ENCODE results near the gene THSD7B. TPM values are rescaled to one million over a fixed set of nuclear protein-coding genes. Genes with fewer than 3 reads are reported as not detected.

The THSD7B gene
- total RNA-seq, 1 donor from 2014 or later: not detected

DNA sequence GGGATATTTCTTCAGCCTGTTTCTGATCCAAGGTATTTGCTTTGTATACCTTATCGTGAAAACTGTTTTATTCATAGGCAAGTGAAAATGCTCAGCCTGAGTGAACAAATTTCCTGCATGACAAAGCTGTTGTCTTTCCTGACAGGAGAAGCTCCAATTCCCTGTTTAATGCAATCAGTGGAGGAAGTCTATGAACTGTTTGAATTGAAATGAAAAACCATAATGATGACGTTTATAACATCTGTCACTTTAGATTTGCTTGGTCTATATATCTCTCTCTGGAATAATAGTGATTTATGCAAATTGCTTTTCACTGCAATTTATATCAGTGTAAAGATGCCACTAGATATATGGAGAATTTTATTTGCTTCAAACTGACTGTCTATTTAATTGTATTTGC is 959.6 kb downstream of the THSD7B start:
- H3K27ac Mint-ChIP-seq: no peak overlapping the region
- TF ChIP-seq, protein P1, sequence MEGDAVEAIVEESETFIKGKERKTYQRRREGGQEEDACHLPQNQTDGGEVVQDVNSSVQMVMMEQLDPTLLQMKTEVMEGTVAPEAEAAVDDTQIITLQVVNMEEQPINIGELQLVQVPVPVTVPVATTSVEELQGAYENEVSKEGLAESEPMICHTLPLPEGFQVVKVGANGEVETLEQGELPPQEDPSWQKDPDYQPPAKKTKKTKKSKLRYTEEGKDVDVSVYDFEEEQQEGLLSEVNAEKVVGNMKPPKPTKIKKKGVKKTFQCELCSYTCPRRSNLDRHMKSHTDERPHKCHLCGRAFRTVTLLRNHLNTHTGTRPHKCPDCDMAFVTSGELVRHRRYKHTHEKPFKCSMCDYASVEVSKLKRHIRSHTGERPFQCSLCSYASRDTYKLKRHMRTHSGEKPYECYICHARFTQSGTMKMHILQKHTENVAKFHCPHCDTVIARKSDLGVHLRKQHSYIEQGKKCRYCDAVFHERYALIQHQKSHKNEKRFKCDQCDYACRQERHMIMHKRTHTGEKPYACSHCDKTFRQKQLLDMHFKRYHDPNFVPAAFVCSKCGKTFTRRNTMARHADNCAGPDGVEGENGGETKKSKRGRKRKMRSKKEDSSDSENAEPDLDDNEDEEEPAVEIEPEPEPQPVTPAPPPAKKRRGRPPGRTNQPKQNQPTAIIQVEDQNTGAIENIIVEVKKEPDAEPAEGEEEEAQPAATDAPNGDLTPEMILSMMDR (IDR thresholded peaks at IDR 0.05): no peak
- H3K4me3 Mint-ChIP-seq: no peak overlapping the region
- POLR2A ChIA-PET: no interaction called here
- no peaks in the 10 kb centered on the region for H3K4me1 Mint-ChIP-seq
- CTCF ChIA-PET: no interaction called here
- intact Hi-C loops (cut with micrococcal nuclease): no loop called here
- H3K9me3 Mint-ChIP-seq: peaks cover 14% of the 10 kb centered on the region
- no peak for ATAC-seq (ENCODE audit: low read depth)
- no peaks in the 10 kb centered on the region for H3K27me3 Mint-ChIP-seq
- no peaks in the 10 kb centered on the region for H3K36me3 Mint-ChIP-seq (ENCODE audit: low read depth)
- DNase-seq: no peak
